ENCODE results near the gene AGER.
"Not testable (repeated sequence)": the region's sequence is repeated elsewhere in the genome, so short reads cannot be mapped to it uniquely, and the experiment has no call there.

AGER gene

GRCh38 chr6:32149092-32149755 is 34.8 kb downstream of the AGER start:
- H3K4me1 ChIP-seq (ENCODE audit: control insufficient read depth, insufficient read depth, low read length, poor library complexity, severe bottlenecking), result peaks cover 13% of the 10 kb centered on the region
- no peak for DNase-seq
- H3K36me3 ChIP-seq (ENCODE audit: control insufficient read depth, insufficient read depth, low read length), result no peaks in the 10 kb centered on the region
- peaks cover 11% of the 10 kb centered on the region for H3K27me3 ChIP-seq (replicated peaks; ENCODE audit: control insufficient read depth, insufficient read depth, low read length, poor library complexity, severe bottlenecking)
- no peaks in the 10 kb centered on the region for H3K9me3 ChIP-seq (ENCODE audit: control insufficient read depth, low read length)
- H3K4me3 ChIP-seq (ENCODE audit: insufficient read depth, low read depth, low read length, poor library complexity, severe bottlenecking), result peak overlapping the region; percentile 45
- H3K27ac ChIP-seq (ENCODE audit: insufficient read depth, low read length, poor library complexity, severe bottlenecking), result no peak overlapping the region

DNA sequence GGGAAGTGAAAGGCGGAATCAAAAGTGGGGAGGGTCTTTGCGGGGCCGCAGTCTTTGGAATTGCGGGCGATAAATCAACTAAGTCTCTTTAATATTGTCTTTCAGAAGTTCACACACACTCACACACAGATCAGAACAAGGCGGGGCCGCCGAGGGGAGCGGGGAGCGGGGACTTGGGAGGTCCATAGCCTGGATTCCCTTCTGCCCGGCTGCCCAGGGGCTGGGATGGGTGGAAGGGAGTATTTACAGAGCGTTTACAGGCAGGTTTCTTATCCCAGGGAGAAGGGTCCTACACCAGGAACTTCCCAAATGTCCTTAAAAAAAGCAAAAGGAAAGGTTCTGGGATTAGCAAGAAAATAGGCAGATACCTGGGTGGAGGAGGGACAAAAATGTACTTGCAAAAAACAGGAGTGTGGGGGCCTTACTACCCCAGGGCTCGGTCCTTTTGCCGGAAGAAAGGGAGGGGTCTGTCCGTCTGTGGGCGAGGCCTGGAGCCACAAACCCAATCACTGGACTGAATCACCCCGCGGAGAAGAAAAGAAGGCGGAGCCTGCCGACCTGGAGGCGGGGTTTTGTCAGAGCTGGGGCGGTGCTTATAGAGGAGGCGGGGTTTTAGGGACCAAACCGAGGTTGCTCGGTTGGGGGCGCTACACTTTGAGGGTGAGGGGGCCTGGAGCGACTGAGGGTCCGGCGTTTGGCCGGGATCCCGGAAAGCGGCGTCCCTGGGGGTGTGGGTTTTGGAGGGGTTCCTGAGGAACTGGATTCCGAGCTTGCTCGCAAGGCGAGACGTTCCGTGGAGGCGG is 35.6 kb downstream of the AGER start:
- Histone ChIP-seq H3K27ac (ENCODE audit: insufficient read depth, low read length, poor library complexity, severe bottlenecking) (no peak overlapping the region), H3K36me3 (ENCODE audit: control insufficient read depth, insufficient read depth, low read length) (no peaks in the 10 kb centered on the region), H3K9me3 (ENCODE audit: control insufficient read depth, low read length) (no peaks in the 10 kb centered on the region), H3K27me3 (replicated peaks; ENCODE audit: control insufficient read depth, insufficient read depth, low read length, poor library complexity, severe bottlenecking) (peaks cover 11% of the 10 kb centered on the region), H3K4me1 (ENCODE audit: control insufficient read depth, insufficient read depth, low read length, poor library complexity, severe bottlenecking) (peaks cover 7% of the 10 kb centered on the region), H3K4me3 (ENCODE audit: insufficient read depth, low read depth, low read length, poor library complexity, severe bottlenecking) (peak overlapping the region; percentile 45)
- DNase-seq, result peak; percentile 38 to 50 (median 45)

GRCh38 chr6:32147401-32148132 is 36.5 kb downstream of the AGER start:
- Histone ChIP-seq H3K27me3 (replicated peaks; ENCODE audit: control insufficient read depth, insufficient read depth, low read length, poor library complexity, severe bottlenecking) (peaks cover 11% of the 10 kb centered on the region), H3K27ac (ENCODE audit: insufficient read depth, low read length, poor library complexity, severe bottlenecking) (no peak overlapping the region), H3K9me3 (ENCODE audit: control insufficient read depth, low read length) (no peaks in the 10 kb centered on the region), H3K4me1 (ENCODE audit: control insufficient read depth, insufficient read depth, low read length, poor library complexity, severe bottlenecking) (peaks cover 7% of the 10 kb centered on the region), H3K36me3 (ENCODE audit: control insufficient read depth, insufficient read depth, low read length) (no peaks in the 10 kb centered on the region), H3K4me3 (ENCODE audit: insufficient read depth, low read depth, low read length, poor library complexity, severe bottlenecking) (no peak overlapping the region)
- no peak for DNase-seq

DNA sequence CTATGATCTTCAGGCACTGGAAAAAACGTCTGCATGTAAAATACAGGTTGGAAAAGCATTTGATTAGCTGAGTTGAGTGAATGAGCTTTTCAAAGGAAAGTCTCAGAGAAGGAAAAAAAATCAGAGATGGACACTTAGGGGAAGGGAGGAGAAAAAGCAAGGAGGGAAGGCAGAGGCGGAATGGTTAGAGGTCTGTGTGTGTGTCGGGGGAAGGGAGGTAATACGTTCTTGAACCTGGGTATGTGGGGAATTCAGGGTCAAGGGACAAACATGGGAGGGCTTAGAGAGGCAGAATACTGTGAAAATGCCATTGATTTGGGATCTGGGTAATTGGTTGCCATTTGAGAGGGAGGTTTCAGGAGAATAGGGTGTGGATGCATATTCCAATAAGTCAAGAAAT is 37.4 kb downstream of the AGER start:
- H3K27ac ChIP-seq (ENCODE audit: insufficient read depth, low read length, poor library complexity, severe bottlenecking), result no peak overlapping the region
- H3K4me1 ChIP-seq (ENCODE audit: control insufficient read depth, insufficient read depth, low read length, poor library complexity, severe bottlenecking), result peaks cover 7% of the 10 kb centered on the region
- no peaks in the 10 kb centered on the region for H3K36me3 ChIP-seq (ENCODE audit: control insufficient read depth, insufficient read depth, low read length)
- no peak overlapping the region for H3K4me3 ChIP-seq (ENCODE audit: insufficient read depth, low read depth, low read length, poor library complexity, severe bottlenecking)
- H3K27me3 ChIP-seq (replicated peaks; ENCODE audit: control insufficient read depth, insufficient read depth, low read length, poor library complexity, severe bottlenecking), result peaks cover 11% of the 10 kb centered on the region
- no peaks in the 10 kb centered on the region for H3K9me3 ChIP-seq (ENCODE audit: control insufficient read depth, low read length)
- DNase-seq, result no peak

DNA sequence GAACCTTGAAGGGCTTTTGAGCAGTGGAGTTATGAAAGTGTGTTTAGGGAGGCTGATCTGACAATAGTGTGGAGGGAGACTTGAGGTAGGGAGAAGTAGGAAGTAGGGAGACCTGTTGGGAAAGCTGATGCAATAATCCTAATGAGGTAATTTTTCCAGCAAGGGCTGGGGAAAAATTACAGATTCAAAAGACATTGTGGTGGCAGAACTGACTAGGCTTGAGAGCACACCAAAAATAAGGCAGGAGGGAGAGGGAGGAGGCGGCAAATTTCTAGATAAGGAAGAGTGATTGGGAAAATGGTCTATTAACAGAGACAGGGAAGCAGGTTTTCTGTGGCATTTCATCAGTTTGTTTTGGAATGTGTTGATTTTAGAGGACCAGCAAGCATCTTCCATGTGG is 37.8 kb downstream of the AGER start:
- Histone ChIP-seq H3K4me3 (ENCODE audit: insufficient read depth, low read depth, low read length, poor library complexity, severe bottlenecking) (no peak overlapping the region), H3K27ac (ENCODE audit: insufficient read depth, low read length, poor library complexity, severe bottlenecking) (no peak overlapping the region), H3K36me3 (ENCODE audit: control insufficient read depth, insufficient read depth, low read length) (no peaks in the 10 kb centered on the region), H3K9me3 (ENCODE audit: control insufficient read depth, low read length) (no peaks in the 10 kb centered on the region), H3K27me3 (replicated peaks; ENCODE audit: control insufficient read depth, insufficient read depth, low read length, poor library complexity, severe bottlenecking) (peaks cover 11% of the 10 kb centered on the region), H3K4me1 (ENCODE audit: control insufficient read depth, insufficient read depth, low read length, poor library complexity, severe bottlenecking) (peaks cover 7% of the 10 kb centered on the region)
- DNase-seq, result no peak

DNA sequence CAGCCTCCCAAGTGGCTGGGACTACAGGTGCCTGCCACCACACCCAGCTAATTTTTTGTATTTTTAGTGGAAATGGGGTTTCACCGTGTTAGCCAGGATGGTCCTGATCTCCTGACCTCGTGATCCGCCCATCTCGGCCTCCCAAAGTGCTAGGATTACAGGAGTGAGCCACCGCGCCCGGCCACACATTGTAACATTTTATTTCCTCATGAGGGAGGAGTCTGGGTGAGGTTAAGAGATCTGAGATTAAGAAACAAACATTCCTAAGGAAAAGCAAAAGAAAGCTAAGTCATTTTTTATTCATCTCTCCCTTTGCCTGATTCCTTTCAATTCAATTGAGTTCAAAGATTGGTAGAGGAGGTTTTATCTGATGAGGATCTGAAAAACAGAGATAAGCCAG is 39.8 kb downstream of the AGER start:
- not testable (repeated sequence) for H3K36me3 ChIP-seq (ENCODE audit: control insufficient read depth, insufficient read depth, low read length); H3K4me3 ChIP-seq (ENCODE audit: insufficient read depth, low read depth, low read length, poor library complexity, severe bottlenecking); DNase-seq; H3K9me3 ChIP-seq (ENCODE audit: control insufficient read depth, low read length); H3K27me3 ChIP-seq (replicated peaks; ENCODE audit: control insufficient read depth, insufficient read depth, low read length, poor library complexity, severe bottlenecking); H3K4me1 ChIP-seq (ENCODE audit: control insufficient read depth, insufficient read depth, low read length, poor library complexity, severe bottlenecking); H3K27ac ChIP-seq (ENCODE audit: insufficient read depth, low read length, poor library complexity, severe bottlenecking)

DNA sequence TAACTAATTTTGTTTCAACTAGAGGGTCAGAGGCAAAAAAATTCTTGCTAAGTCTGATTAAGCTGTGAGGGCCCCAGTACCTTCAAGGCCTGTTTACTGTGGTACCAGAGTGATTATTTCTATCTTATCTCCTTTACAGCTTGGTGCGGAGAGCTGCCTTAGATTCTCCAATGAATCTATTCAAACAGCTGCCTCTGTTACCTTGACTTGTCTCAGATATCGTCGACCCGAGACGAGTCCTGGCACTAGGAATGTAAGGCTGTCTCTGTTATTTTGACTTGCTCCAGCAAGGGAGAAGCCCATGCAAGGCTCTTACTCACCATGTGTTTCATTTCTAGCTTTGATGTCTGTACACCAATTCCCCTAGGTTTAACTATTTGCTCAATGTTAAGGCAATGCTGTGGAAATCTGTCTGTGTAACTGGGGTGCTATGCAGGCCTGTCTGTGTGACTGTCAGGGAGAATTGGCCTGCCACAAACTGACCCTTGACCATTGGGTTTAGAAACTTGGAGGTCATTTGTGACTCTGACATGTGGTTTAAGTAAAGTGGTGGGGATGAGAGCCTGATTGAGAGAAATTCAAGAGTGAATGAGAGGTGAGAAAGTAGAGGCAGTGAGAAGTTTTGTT is 43.5 kb downstream of the AGER start:
- Histone ChIP-seq H3K36me3 (ENCODE audit: control insufficient read depth, insufficient read depth, low read length) (no peaks in the 10 kb centered on the region), H3K27me3 (replicated peaks; ENCODE audit: control insufficient read depth, insufficient read depth, low read length, poor library complexity, severe bottlenecking) (no peaks in the 10 kb centered on the region), H3K27ac (ENCODE audit: insufficient read depth, low read length, poor library complexity, severe bottlenecking) (no peak overlapping the region), H3K4me1 (ENCODE audit: control insufficient read depth, insufficient read depth, low read length, poor library complexity, severe bottlenecking) (no peaks in the 10 kb centered on the region), H3K4me3 (ENCODE audit: insufficient read depth, low read depth, low read length, poor library complexity, severe bottlenecking) (no peak overlapping the region), H3K9me3 (ENCODE audit: control insufficient read depth, low read length) (no peaks in the 10 kb centered on the region)
- DNase-seq, result no peak

GRCh38 chr6:32139590-32139989 is 44.5 kb downstream of the AGER start:
- Histone ChIP-seq H3K27ac (ENCODE audit: insufficient read depth, low read length, poor library complexity, severe bottlenecking) (no peak overlapping the region), H3K4me1 (ENCODE audit: control insufficient read depth, insufficient read depth, low read length, poor library complexity, severe bottlenecking) (no peaks in the 10 kb centered on the region), H3K9me3 (ENCODE audit: control insufficient read depth, low read length) (no peaks in the 10 kb centered on the region), H3K27me3 (replicated peaks; ENCODE audit: control insufficient read depth, insufficient read depth, low read length, poor library complexity, severe bottlenecking) (no peaks in the 10 kb centered on the region), H3K4me3 (ENCODE audit: insufficient read depth, low read depth, low read length, poor library complexity, severe bottlenecking) (no peak overlapping the region), H3K36me3 (ENCODE audit: control insufficient read depth, insufficient read depth, low read length) (no peaks in the 10 kb centered on the region)
- no peak for DNase-seq

GRCh38 chr6:32137454-32137853 is 46.6 kb downstream of the AGER start:
- no peaks in the 10 kb centered on the region for H3K36me3 ChIP-seq (ENCODE audit: control insufficient read depth, insufficient read depth, low read length)
- no peaks in the 10 kb centered on the region for H3K4me1 ChIP-seq (ENCODE audit: control insufficient read depth, insufficient read depth, low read length, poor library complexity, severe bottlenecking)
- no peaks in the 10 kb centered on the region for H3K27me3 ChIP-seq (replicated peaks; ENCODE audit: control insufficient read depth, insufficient read depth, low read length, poor library complexity, severe bottlenecking)
- no peaks in the 10 kb centered on the region for H3K9me3 ChIP-seq (ENCODE audit: control insufficient read depth, low read length)
- no peak for DNase-seq
- H3K27ac ChIP-seq (ENCODE audit: insufficient read depth, low read length, poor library complexity, severe bottlenecking), result no peak overlapping the region
- H3K4me3 ChIP-seq (ENCODE audit: insufficient read depth, low read depth, low read length, poor library complexity, severe bottlenecking), result no peak overlapping the region
